BJ (cell line): ENCODE measurements around the gene MCL1. TPM values are rescaled to one million over a fixed set of nuclear protein-coding genes. Genes with fewer than 3 reads are reported as not detected.
A peak's percentile ranks its signal among the peaks of the same experiment; 100 is the strongest.

Experiments
- CTCF ChIA-PET: fragments of 350-600 bp; formaldehyde crosslinking; extraction: SDS; loops from one replicate; lab custom pipeline; 2021; ENCODE audit warnings: antibody characterized with exemption, inconsistent platforms; lab: Yijun Ruan, JAX
- POLR2A ChIA-PET: fragments of 300-600 bp; sonication (Branson Sonifier 250); formaldehyde crosslinking; extraction: SDS; loops from one replicate; lab custom pipeline; 2021; ENCODE audit warnings: antibody characterized with exemption; lab: Charles Lee
- DNase-seq: peaks from one replicate; pipeline ENCODE4 v3.0.0-alpha.2; 2011; ENCODE audit warnings: low read depth
- H3K27me3 ChIP-seq: 2 replicates; pipeline ENCODE4 v1.6.0; 2011; ENCODE audit warnings: low read length; ENCODE audit not compliant: control insufficient read depth, insufficient read depth
- H3K36me3 ChIP-seq: 2 replicates; pipeline ENCODE4 v1.5.1; 2011; ENCODE audit warnings: low read length; ENCODE audit not compliant: control insufficient read depth, insufficient read depth
- H3K4me3 ChIP-seq: 2 replicates; pipeline ENCODE4 v1.5.1; 2011; ENCODE audit warnings: low read depth, mild to moderate bottlenecking, control low read depth, low read length
- polyA plus RNA-seq: library from polyadenylated mRNA; depleted of rRNA; stranded (reverse); fragments of >200 nt; gene quantifications from 2 replicates; pipeline ENCODE4 v1.2.3, GENCODE V29; 2011
- TF ChIP-seq, protein P1 (sequence below): IDR thresholded peaks from 2 replicates; pipeline ENCODE4 v1.5.1; 2011; ENCODE audit warnings: low read depth, mild to moderate bottlenecking, control low read depth, inconsistent platforms, low read length, moderate library complexity; ENCODE audit not compliant: insufficient read depth

MCL1 gene
- polyA plus RNA-seq, 1 experiment = 45.4 TPM

DNA sequence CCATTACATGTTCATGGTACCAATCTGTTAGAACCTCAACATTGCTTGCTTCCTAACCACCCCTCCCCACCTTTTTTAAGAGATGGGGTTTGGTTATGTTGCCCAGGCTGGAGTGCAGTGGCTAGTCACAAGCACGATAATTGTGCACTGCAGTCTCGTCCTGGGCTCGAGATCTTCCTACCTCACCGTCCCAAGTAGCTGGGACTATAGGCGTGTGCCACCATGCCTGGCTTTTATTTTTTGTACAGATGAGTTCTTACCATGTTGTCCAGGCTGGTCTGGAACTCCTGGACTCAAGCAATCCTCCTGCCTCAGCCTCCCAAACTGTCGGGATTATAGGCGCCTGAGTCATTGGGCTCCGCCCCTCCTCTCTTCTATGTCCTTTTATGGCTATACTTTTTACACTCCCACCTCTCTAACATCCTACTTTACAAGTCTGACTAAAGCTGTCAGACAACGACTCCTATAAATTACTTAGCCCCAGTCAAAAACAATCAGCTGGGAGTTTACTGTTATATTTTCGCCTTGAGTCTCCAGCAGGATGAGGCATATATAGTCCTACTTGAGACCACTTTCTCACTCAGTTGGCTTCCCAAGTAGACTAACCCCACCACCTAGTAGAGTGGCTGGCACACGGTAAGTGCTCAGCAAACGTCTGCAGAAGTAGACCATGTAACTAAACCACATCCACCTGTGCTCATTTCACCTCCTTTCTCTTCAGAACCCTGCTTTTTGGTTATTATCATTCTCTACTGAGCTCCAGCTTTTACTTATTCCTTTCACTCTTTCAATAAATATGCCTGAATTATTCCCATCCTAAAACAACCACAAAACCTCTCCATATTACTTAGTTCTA, 36.2 kb upstream of the MCL1 start:
- DNase-seq = no peak
- POLR2A ChIA-PET = interaction anchor here (0.8 kb wide), 1 partner anchor 37 kb away, joined by 5 read pairs; the partner anchor contains the start of gene MCL1
- TF ChIP-seq, protein P1, sequence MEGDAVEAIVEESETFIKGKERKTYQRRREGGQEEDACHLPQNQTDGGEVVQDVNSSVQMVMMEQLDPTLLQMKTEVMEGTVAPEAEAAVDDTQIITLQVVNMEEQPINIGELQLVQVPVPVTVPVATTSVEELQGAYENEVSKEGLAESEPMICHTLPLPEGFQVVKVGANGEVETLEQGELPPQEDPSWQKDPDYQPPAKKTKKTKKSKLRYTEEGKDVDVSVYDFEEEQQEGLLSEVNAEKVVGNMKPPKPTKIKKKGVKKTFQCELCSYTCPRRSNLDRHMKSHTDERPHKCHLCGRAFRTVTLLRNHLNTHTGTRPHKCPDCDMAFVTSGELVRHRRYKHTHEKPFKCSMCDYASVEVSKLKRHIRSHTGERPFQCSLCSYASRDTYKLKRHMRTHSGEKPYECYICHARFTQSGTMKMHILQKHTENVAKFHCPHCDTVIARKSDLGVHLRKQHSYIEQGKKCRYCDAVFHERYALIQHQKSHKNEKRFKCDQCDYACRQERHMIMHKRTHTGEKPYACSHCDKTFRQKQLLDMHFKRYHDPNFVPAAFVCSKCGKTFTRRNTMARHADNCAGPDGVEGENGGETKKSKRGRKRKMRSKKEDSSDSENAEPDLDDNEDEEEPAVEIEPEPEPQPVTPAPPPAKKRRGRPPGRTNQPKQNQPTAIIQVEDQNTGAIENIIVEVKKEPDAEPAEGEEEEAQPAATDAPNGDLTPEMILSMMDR = no peak

DNA sequence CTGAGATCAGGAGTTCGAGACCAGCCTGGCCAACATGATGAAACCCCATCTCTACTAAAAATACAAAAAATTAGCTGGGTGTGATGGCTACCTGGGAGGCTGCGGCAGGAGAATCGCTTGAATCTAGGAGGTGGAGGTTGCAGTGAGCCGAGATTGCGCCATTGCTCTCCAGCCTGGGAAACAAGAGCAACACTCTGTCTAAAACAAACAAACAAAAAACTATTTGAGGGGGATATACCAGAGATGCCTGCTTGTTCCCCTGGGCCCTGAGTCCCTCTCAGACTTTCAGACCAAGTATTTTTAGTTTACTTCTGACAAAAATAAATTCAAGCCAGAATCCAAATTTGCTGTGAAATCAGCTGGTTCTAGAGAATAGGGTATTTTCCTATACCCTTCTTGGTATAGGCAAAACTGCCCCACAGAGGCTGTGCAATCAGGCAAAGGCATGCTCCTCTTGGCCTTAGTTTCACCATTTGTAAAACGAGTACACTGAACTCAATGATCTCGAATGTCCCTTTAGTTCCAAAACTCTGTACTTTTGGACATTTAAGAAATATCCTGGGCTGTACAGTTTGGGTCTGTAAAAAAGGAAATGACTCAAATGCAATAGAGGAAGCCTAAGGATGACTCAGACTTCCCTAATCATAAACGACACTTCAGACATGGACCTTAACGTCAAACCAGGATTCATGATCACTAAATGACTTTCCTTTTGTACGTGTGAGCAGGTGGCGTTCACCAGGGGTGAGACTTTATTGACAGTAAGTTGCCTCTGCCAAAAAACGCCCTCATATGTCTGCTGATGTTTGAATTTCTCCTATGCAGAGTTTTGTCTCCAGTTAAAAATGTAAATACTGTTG, 33.9 kb upstream of the MCL1 start:
- no peak overlapping the region for H3K4me3 ChIP-seq
- H3K36me3 ChIP-seq = no peaks in the 10 kb centered on the region
- peak; percentile 74 for DNase-seq
- TF ChIP-seq, protein P1 = no peak
- no peaks in the 10 kb centered on the region for H3K27me3 ChIP-seq
- ChIA-PET POLR2A (interaction anchor here (0.6 kb wide), 1 partner anchor 62 kb away, joined by 4 read pairs; no protein-coding TSS in a partner anchor), CTCF (interaction anchor here (0.7 to 4.6 kb wide), 4 partner anchors 34 to 53 kb away, joined by 3 to 23 read pairs (median 4); partner anchors contain the start of gene MCL1)

More for the DNA sequence above, 36.2 kb upstream of the MCL1 start:
- no peaks in the 10 kb centered on the region for H3K27me3 ChIP-seq
- CTCF ChIA-PET = interaction anchor here (1.0 to 4.6 kb wide), 2 partner anchors 36 to 55 kb away, joined by 3 to 23 read pairs; partner anchors contain the start of gene MCL1
- no peak overlapping the region for H3K4me3 ChIP-seq
- 0 out of 2 replicates have a peak, but pooled peaks cover under 1% of the 10 kb centered on the region for H3K36me3 ChIP-seq

DNA sequence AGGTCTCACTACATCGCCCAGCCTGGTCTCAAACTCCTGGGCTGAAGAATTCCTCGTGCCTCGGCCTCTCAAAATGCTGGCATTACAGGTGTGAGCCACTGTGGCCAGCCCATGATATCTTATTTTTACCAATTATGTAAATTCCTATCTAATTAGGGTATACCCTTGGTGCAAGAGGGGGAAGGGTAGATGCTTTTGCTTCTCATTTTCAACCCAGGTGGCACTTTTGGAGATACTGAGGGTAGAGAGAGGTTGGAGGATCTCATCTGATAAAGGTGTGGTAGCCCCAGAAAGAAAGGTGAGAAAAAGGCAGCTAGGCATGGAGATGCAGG, 32.6 kb upstream of the MCL1 start:
- Histone ChIP-seq H3K4me3 (no peak overlapping the region), H3K27me3 (no peaks in the 10 kb centered on the region), H3K36me3 (no peaks in the 10 kb centered on the region)
- TF ChIP-seq, protein P1 = no peak
- no peak for DNase-seq
- ChIA-PET CTCF (interaction anchor here (4.6 kb wide), 1 partner anchor 52 kb away, joined by 23 read pairs; no protein-coding TSS in a partner anchor), POLR2A (no interaction called here)

DNA sequence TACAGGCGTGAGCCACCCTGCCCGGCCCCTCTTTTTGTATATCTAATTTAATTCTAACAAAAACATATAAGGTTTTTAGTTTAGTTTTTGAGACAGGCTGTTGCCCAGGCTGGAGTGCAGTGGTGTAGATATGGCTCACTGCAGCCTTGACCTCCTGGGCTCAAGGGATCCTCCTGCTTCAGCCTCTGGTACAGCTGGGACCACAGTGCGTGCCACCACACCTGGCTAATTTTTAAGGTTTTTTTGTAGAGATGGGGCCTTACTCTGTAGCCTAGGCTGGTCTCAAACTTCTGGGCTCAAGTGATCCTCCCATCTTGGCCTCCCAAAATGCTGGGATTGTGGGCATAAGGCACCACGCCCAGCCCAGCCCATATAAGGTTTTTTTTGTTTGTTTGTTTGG, 31.2 kb upstream of the MCL1 start:
- Histone ChIP-seq H3K27me3 (no peaks in the 10 kb centered on the region), H3K36me3 (no peaks in the 10 kb centered on the region), H3K4me3 (no peak overlapping the region)
- no peak for DNase-seq
- ChIA-PET POLR2A (no interaction called here), CTCF (interaction anchor here (1.0 to 4.2 kb wide), 2 partner anchors 9 to 51 kb away, joined by 4 to 12 read pairs; no protein-coding TSS in a partner anchor)
- TF ChIP-seq, protein P1 = no peak
